Neural progenitor cell (in vitro differentiated cells): ENCODE measurements around the gene OLIG2. TPM values are rescaled to one million over a fixed set of nuclear protein-coding genes. Genes with fewer than 3 reads are reported as not detected.

Experiments used
- DNase-seq: peaks from one replicate; pipeline ENCODE4 v3.0.0-alpha.2; 2016; ENCODE audit warnings: low spot score
- H2AFZ ChIP-seq: fragments of 200-600 bp; sonication (generic); replicated peaks from 2 replicates; pipeline ENCODE4 v1.6.1; 2016; ENCODE audit warnings: antibody characterized with exemption
- H3F3A ChIP-seq: fragments of 200-600 bp; sonication (generic); 2 replicates; pipeline ENCODE4 v1.6.1; 2016; ENCODE audit warnings: antibody characterized with exemption, low read depth
- H3K27ac ChIP-seq: fragments of 200-600 bp; sonication (generic); 2 replicates; pipeline ENCODE4 v1.5.1; 2016; ENCODE audit warnings: mild to moderate bottlenecking
- H3K27me3 ChIP-seq: fragments of 200-600 bp; sonication (generic); 2 replicates; pipeline ENCODE4 v1.6.1; 2016; ENCODE audit warnings: mild to moderate bottlenecking, moderate library complexity
- H3K36me3 ChIP-seq: fragments of 200-600 bp; sonication (generic); 2 replicates; pipeline ENCODE4 v1.5.1; 2016
- H3K4me1 ChIP-seq: fragments of 200-600 bp; sonication (generic); 2 replicates; pipeline ENCODE4 v1.6.1; 2016; ENCODE audit warnings: mixed run types
- H3K4me2 ChIP-seq: fragments of 200-600 bp; sonication (generic); 2 replicates; pipeline ENCODE4 v1.6.1; 2016
- H3K4me3 ChIP-seq: fragments of 200-600 bp; sonication (generic); 2 replicates; pipeline ENCODE4 v1.5.1; 2016
- H3K79me2 ChIP-seq: fragments of 200-600 bp; sonication (generic); 2 replicates; pipeline ENCODE4 v1.6.1; 2016; ENCODE audit warnings: low read depth
- H3K9ac ChIP-seq: fragments of 200-600 bp; sonication (generic); 2 replicates; pipeline ENCODE4 v1.6.1; 2016
- H3K9me3 ChIP-seq: fragments of 200-600 bp; sonication (generic); 2 replicates; pipeline ENCODE4 v1.5.1; 2016; ENCODE audit warnings: low read depth
- H4K20me1 ChIP-seq: fragments of 200-600 bp; sonication (generic); 2 replicates; pipeline ENCODE4 v1.6.1; 2016; ENCODE audit warnings: low read depth
- H3K27ac Mint-ChIP-seq: 3 replicates; pipeline ENCODE4 v1.8.0; 2021; ENCODE audit warnings: mixed read lengths
- H3K27me3 Mint-ChIP-seq: 2 replicates; pipeline ENCODE4 v1.8.0; 2022; ENCODE audit warnings: low read depth, mild to moderate bottlenecking, inconsistent platforms, moderate library complexity, mixed read lengths; ENCODE audit not compliant: insufficient read depth
- H3K36me3 Mint-ChIP-seq: 3 replicates; pipeline ENCODE4 v1.8.0; 2021; ENCODE audit warnings: mixed read lengths
- H3K4me1 Mint-ChIP-seq: 3 replicates; pipeline ENCODE4 v1.8.0; 2021; ENCODE audit warnings: mixed read lengths
- H3K4me3 Mint-ChIP-seq: 3 replicates; pipeline ENCODE4 v1.8.0; 2021; ENCODE audit warnings: mild to moderate bottlenecking, moderate library complexity, mixed read lengths
- H3K9me3 Mint-ChIP-seq: 3 replicates; pipeline ENCODE4 v1.8.0; 2020; ENCODE audit warnings: mixed read lengths
- CTCF ChIP-seq: fragments of 200-600 bp; sonication (generic); IDR thresholded peaks from 2 replicates; pipeline ENCODE4 v1.5.1; 2017; ENCODE audit warnings: antibody characterized with exemption, mild to moderate bottlenecking
- EZH2 ChIP-seq: fragments of 200-600 bp; sonication (generic); IDR thresholded peaks from 2 replicates; pipeline ENCODE4 v1.6.1; 2017; ENCODE audit warnings: antibody characterized with exemption, mild to moderate bottlenecking, moderate library complexity
- EZH2phosphoT487 ChIP-seq: fragments of 200-600 bp; sonication (generic); IDR thresholded peaks from 2 replicates; pipeline ENCODE4 v1.6.1; 2017; ENCODE audit warnings: antibody characterized with exemption
- total RNA-seq: library from RNA; depleted of rRNA; stranded (reverse); fragments of >200 nt; gene quantifications from 2 replicates; pipeline ENCODE4 v1.2.3, GENCODE V29; 2015; ENCODE audit warnings: low replicate concordance

The OLIG2 gene
- total RNA-seq, 1 donor from 2014 or later, result not detected

GRCh38 chr21:33069994-33070743 lies 44.4 kb downstream of the OLIG2 start, which contains the start of gene OLIG1:
TSS of gene OLIG1 (plus strand) at chr21:33070141. CDS start at chr21:33070247, 106 bp downstream.
- no peaks in the 10 kb centered on the region for H3K36me3 Mint-ChIP-seq
- DNase-seq, result peak; percentile 83
- Histone ChIP-seq H3F3A (peaks cover 20% of the 10 kb centered on the region), H3K27ac (no peak within 1 kb of the TSS), H3K9ac (no peak within 1 kb of the TSS), H3K9me3 (no peaks in the 10 kb centered on the region), H2AFZ (no peak within 1 kb of the TSS), H4K20me1 (peaks cover 60% of the 10 kb centered on the region), H3K4me1 (peaks cover 28% of the 10 kb centered on the region), H3K4me2 (peak within 1 kb of the TSS; percentile 83), H3K79me2 (no peaks in the 10 kb centered on the region), H3K4me3 (peak within 1 kb of the TSS; percentile 53), H3K27me3 (peaks cover 100% of the 10 kb centered on the region), H3K36me3 (no peaks in the 10 kb centered on the region)
- H3K27ac Mint-ChIP-seq, result no peak within 1 kb of the TSS
- peak within 1 kb of the TSS; percentile 81 for H3K4me3 Mint-ChIP-seq
- peaks cover 13% of the 10 kb centered on the region for H3K9me3 Mint-ChIP-seq
- peaks cover 26% of the 10 kb centered on the region for H3K4me1 Mint-ChIP-seq
- TF ChIP-seq EZH2 (peak; percentile 42), EZH2phosphoT487 (peak; percentile 8), CTCF (no peak)
- peaks cover 60% of the 10 kb centered on the region for H3K27me3 Mint-ChIP-seq

GRCh38 chr21:33070744-33070997 lies 44.9 kb downstream of the OLIG2 start:
- Histone ChIP-seq H3K27ac (no peak overlapping the region), H3K4me2 (peak overlapping the region; percentile 83), H3K27me3 (peaks cover 100% of the 10 kb centered on the region), H3K36me3 (no peaks in the 10 kb centered on the region), H3K9ac (no peak overlapping the region), H3K9me3 (no peaks in the 10 kb centered on the region), H4K20me1 (peaks cover 64% of the 10 kb centered on the region), H3K4me1 (peaks cover 32% of the 10 kb centered on the region), H2AFZ (no peak overlapping the region), H3F3A (peaks cover 22% of the 10 kb centered on the region), H3K4me3 (peak overlapping the region; percentile 53), H3K79me2 (no peaks in the 10 kb centered on the region)
- TF ChIP-seq CTCF, result no peak
- TF ChIP-seq EZH2, result no peak
- TF ChIP-seq EZH2phosphoT487, result no peak
- Mint-ChIP-seq H3K9me3 (peaks cover 13% of the 10 kb centered on the region), H3K4me3 (no peak overlapping the region), H3K4me1 (peaks cover 28% of the 10 kb centered on the region), H3K27ac (no peak overlapping the region), H3K36me3 (no peaks in the 10 kb centered on the region), H3K27me3 (peaks cover 60% of the 10 kb centered on the region)
- DNase-seq, result no peak

- H3K27me3 Mint-ChIP-seq, result peaks cover 60% of the 10 kb centered on the region
- Histone ChIP-seq H3K27ac (no peak overlapping the region), H3K4me2 (peak overlapping the region; percentile 83), H3K9me3 (no peaks in the 10 kb centered on the region), H3F3A (peaks cover 23% of the 10 kb centered on the region), H3K4me1 (peaks cover 38% of the 10 kb centered on the region), H3K36me3 (no peaks in the 10 kb centered on the region), H3K4me3 (peak overlapping the region; percentile 53), H3K27me3 (peaks cover 100% of the 10 kb centered on the region), H3K9ac (no peak overlapping the region), H4K20me1 (peaks cover 67% of the 10 kb centered on the region), H3K79me2 (no peaks in the 10 kb centered on the region), H2AFZ (no peak overlapping the region)
- peak; percentile 98 for TF ChIP-seq EZH2phosphoT487
- no peak for TF ChIP-seq EZH2
- peak; percentile 60 for DNase-seq
- no peaks in the 10 kb centered on the region for H3K36me3 Mint-ChIP-seq
- H3K4me3 Mint-ChIP-seq, result peak overlapping the region; percentile 81
- H3K27ac Mint-ChIP-seq, result no peak overlapping the region
- H3K4me1 Mint-ChIP-seq, result peaks cover 34% of the 10 kb centered on the region
- H3K9me3 Mint-ChIP-seq, result peaks cover 13% of the 10 kb centered on the region
These were observed 45.4 kb downstream of the OLIG2 start for GRCh38 chr21:33070998-33071769.
